ENCODE data around the gene RASA2. TPM values are rescaled to one million over a fixed set of nuclear protein-coding genes. Genes with fewer than 3 reads are reported as not detected.
"Not testable (repeated sequence)": the region's sequence is repeated elsewhere in the genome, so short reads cannot be mapped to it uniquely, and the experiment has no call there.

RASA2 gene
- total RNA-seq, 3 donors from 2014 or later, result 15.2 to 43.2 (median 22.0) TPM

- H3K36me3 ChIP-seq, result no peaks in the 10 kb centered on the region
- no peak for DNase-seq (ENCODE audit: low spot score in 2 of 2)
- no peak overlapping the region for H3K27ac ChIP-seq
- H3K4me3 ChIP-seq, result no peak overlapping the region
- intact Hi-C loops (cut with DNase I; ENCODE audit: low total_unique reads), result no loop called here
- TF ChIP-seq POLR2A (IDR thresholded peaks at IDR 0.05) (no peak), POLR2AphosphoS5 (IDR thresholded peaks at IDR 0.05) (no peak), CTCF (IDR thresholded peaks at IDR 0.05) (no peak)
- H3K4me1 ChIP-seq, result peaks cover 0 to 3% of the 10 kb centered on the region in 2 donors
- H3K27me3 ChIP-seq, result no peaks in the 10 kb centered on the region
- no peaks in the 10 kb centered on the region for H3K9me3 ChIP-seq
Measured at GRCh38 chr3:141493184-141493583, 6.4 kb downstream of the RASA2 start.

- intact Hi-C loops (cut with DNase I; ENCODE audit: low total_unique reads); H3K27me3 ChIP-seq; H3K27ac ChIP-seq; H3K4me1 ChIP-seq; H3K9me3 ChIP-seq; H3K4me3 ChIP-seq; H3K36me3 ChIP-seq; DNase-seq (ENCODE audit: low spot score in 2 of 2): not testable (repeated sequence)
Measured at GRCh38 chr3:141497589-141497988, 10.8 kb downstream of the RASA2 start.

GRCh38 chr3:141498598-141499223 is 11.9 kb downstream of the RASA2 start:
- DNase-seq (ENCODE audit: low spot score in 2 of 2), result peak in 1 of 2 donors; percentile 50
- H3K4me1 ChIP-seq, result peaks cover 0 to 3% of the 10 kb centered on the region in 2 donors
- no peaks in the 10 kb centered on the region for H3K27me3 ChIP-seq
- no peaks in the 10 kb centered on the region for H3K36me3 ChIP-seq
- intact Hi-C loops (cut with DNase I; ENCODE audit: low total_unique reads), result no loop called here
- H3K4me3 ChIP-seq, result peak overlapping the region in 1 of 3 donors; percentile 2
- no peak overlapping the region for H3K27ac ChIP-seq
- no peaks in the 10 kb centered on the region for H3K9me3 ChIP-seq
- no peak for TF ChIP-seq CTCF (IDR thresholded peaks at IDR 0.05)
- TF ChIP-seq POLR2AphosphoS5 (IDR thresholded peaks at IDR 0.05), result no peak
- no peak for TF ChIP-seq POLR2A (IDR thresholded peaks at IDR 0.05)

- no peak for DNase-seq (ENCODE audit: low spot score in 2 of 2)
- Histone ChIP-seq H3K27ac (no peak overlapping the region), H3K36me3 (no peaks in the 10 kb centered on the region), H3K4me3 (peak overlapping the region in 1 of 3 donors; percentile 2), H3K4me1 (peaks cover 0 to 3% of the 10 kb centered on the region in 2 donors), H3K27me3 (no peaks in the 10 kb centered on the region), H3K9me3 (no peaks in the 10 kb centered on the region)
- intact Hi-C loops (cut with DNase I; ENCODE audit: low total_unique reads), result no loop called here
- no peak for TF ChIP-seq CTCF (IDR thresholded peaks at IDR 0.05)
- TF ChIP-seq POLR2AphosphoS5 (IDR thresholded peaks at IDR 0.05), result no peak
- no peak for TF ChIP-seq POLR2A (IDR thresholded peaks at IDR 0.05)
Measured at GRCh38 chr3:141499284-141499683, 12.5 kb downstream of the RASA2 start.

GRCh38 chr3:141499965-141500364 is 13.1 kb downstream of the RASA2 start:
- no peak for TF ChIP-seq CTCF (IDR thresholded peaks at IDR 0.05)
- TF ChIP-seq POLR2AphosphoS5 (IDR thresholded peaks at IDR 0.05), result no peak
- no peak for TF ChIP-seq POLR2A (IDR thresholded peaks at IDR 0.05)
- H3K4me3 ChIP-seq, result no peak overlapping the region
- no peak overlapping the region for H3K27ac ChIP-seq
- peaks cover 0 to 3% of the 10 kb centered on the region in 2 donors for H3K4me1 ChIP-seq
- no peak for DNase-seq (ENCODE audit: low spot score in 2 of 2)
- no peaks in the 10 kb centered on the region for H3K36me3 ChIP-seq
- intact Hi-C loops (cut with DNase I; ENCODE audit: low total_unique reads), result no loop called here
- no peaks in the 10 kb centered on the region for H3K9me3 ChIP-seq
- no peaks in the 10 kb centered on the region for H3K27me3 ChIP-seq

Measured in breast epithelium (tissue), 4 donors.